Thyroid gland (tissue), 4 donors: Measurements from ENCODE around the gene LACTB. TPM values are rescaled to one million over a fixed set of nuclear protein-coding genes. Genes with fewer than 3 reads are reported as not detected.

Experiments used
- DNase-seq, 2 donors: peaks; one replicate each; pipeline ENCODE4 v3.0.0-alpha.2; 2019
- H3K27ac ChIP-seq, 3 donors: fragments of 200-600 bp; sonication (generic); 1 replicate in 2 of 3; 2 replicates in 1 of 3; pipeline ENCODE4 v1.5.1; 2016 to 2019; ENCODE audit warnings: mild to moderate bottlenecking in 1 of 3, moderate library complexity in 1 of 3
- H3K27me3 ChIP-seq: fragments of 200-600 bp; sonication (generic); one replicate; pipeline ENCODE4 v1.5.1; 2019
- H3K36me3 ChIP-seq, 2 donors: fragments of 200-600 bp; sonication (generic); one replicate each; pipeline ENCODE4 v1.5.1; 2016 to 2019
- H3K4me1 ChIP-seq, 2 donors: fragments of 200-600 bp; sonication (generic); one replicate each; pipeline ENCODE4 v1.5.1; 2017 to 2019
- H3K4me3 ChIP-seq, 3 donors: fragments of 200-600 bp; sonication (generic); replicated peaks in 1 of 3; 1 replicate in 2 of 3; 2 replicates in 1 of 3; pipeline ENCODE4 v1.5.1; 2016; ENCODE audit warnings: mild to moderate bottlenecking in 1 of 3
- H3K9me3 ChIP-seq: fragments of 200-600 bp; sonication (generic); one replicate; pipeline ENCODE4 v1.5.1; 2017
- POLR2A ChIP-seq, 2 donors: fragments of 450-650 bp; IDR thresholded peaks; one replicate each; pipeline ENCODE4 v1.6.1; 2017; ENCODE audit warnings: antibody characterized with exemption in 2 of 2, mild to moderate bottlenecking in 2 of 2, moderate library complexity in 1 of 2
- WGBS, 2 donors: methylation state at CpG; one replicate each; pipeline ENCODE4 v1.1.5; 2017; 5-methylcytosine and 5-hydroxymethylcytosine counted together
- intact Hi-C: fragments of 100-400 bp; cut with DNase I; formaldehyde crosslinking; loops from one replicate; pipeline ENCODE4 v1.15.1; 2023
- total RNA-seq, 4 donors: library from RNA; depleted of rRNA; stranded (reverse); fragments of >200 nt; gene quantifications; one replicate each; pipeline ENCODE4 v1.2.3, GENCODE V29; 2016
- TF ChIP-seq, protein P1 (sequence below), 6 experiments: fragments of 200-600 bp in 3 of 6; fragments of 450-650 bp in 3 of 6; sonication (generic) in 3 of 6; IDR thresholded peaks; one replicate each; pipeline ENCODE4 v1.5.1; 2016 to 2019; ENCODE audit warnings: antibody characterized with exemption in 6 of 6, mild to moderate bottlenecking in 2 of 6, inconsistent platforms in 1 of 6, moderate library complexity in 1 of 6

LACTB gene
- total RNA-seq, 4 donors from 2014 or later = 8.9 to 25.9 (median 12.1) TPM

DNA sequence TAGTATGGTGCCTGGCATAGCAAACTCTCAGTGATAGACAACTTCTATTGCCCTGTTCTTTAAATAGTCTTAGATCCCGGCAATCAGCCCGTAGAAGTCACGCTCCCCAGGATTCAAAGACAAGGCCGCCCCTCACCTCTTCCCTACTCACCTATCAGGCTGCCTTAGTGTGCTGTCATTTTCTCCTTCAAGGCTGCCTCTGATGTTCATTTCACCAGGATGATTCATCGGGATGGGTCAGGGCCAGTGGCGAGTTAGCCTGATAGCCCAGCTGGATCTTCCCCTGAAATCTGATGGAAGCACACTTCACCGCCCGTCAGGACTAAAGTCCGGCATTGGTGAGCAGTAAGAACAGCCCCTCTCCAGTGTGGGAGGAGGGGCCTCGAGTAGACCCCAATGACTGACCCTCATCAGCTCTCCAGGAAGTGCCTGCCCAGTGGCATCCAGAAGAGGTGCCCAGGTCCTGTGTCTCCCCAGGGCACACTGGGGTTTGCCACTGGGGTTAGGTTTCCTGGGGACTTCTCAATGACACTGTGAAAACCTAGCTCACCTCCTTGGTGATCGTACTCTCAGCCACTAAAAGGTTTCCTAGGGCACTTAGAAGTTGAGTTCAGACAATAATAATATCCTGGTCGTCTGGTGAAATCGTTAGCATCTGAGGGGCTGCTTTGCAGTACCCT, 41.6 kb upstream of the LACTB start:
- H3K9me3 ChIP-seq = no peaks in the 10 kb centered on the region
- H3K4me3 ChIP-seq = no peak overlapping the region
- TF ChIP-seq POLR2A (IDR thresholded peaks at IDR 0.05) = no peak
- TF ChIP-seq, protein P1, sequence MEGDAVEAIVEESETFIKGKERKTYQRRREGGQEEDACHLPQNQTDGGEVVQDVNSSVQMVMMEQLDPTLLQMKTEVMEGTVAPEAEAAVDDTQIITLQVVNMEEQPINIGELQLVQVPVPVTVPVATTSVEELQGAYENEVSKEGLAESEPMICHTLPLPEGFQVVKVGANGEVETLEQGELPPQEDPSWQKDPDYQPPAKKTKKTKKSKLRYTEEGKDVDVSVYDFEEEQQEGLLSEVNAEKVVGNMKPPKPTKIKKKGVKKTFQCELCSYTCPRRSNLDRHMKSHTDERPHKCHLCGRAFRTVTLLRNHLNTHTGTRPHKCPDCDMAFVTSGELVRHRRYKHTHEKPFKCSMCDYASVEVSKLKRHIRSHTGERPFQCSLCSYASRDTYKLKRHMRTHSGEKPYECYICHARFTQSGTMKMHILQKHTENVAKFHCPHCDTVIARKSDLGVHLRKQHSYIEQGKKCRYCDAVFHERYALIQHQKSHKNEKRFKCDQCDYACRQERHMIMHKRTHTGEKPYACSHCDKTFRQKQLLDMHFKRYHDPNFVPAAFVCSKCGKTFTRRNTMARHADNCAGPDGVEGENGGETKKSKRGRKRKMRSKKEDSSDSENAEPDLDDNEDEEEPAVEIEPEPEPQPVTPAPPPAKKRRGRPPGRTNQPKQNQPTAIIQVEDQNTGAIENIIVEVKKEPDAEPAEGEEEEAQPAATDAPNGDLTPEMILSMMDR (IDR thresholded peaks at IDR 0.05) = no peak
- H3K4me1 ChIP-seq = peaks cover 0 to 11% of the 10 kb centered on the region in 2 donors
- 83 to 86% methylated on average over 9 to 13 of the region's 13 CpGs for WGBS, 2 donors
- no peak for DNase-seq
- no peaks in the 10 kb centered on the region for H3K27me3 ChIP-seq
- intact Hi-C loops = no loop called here
- no peaks in the 10 kb centered on the region for H3K36me3 ChIP-seq
- H3K27ac ChIP-seq = no peak overlapping the region

DNA sequence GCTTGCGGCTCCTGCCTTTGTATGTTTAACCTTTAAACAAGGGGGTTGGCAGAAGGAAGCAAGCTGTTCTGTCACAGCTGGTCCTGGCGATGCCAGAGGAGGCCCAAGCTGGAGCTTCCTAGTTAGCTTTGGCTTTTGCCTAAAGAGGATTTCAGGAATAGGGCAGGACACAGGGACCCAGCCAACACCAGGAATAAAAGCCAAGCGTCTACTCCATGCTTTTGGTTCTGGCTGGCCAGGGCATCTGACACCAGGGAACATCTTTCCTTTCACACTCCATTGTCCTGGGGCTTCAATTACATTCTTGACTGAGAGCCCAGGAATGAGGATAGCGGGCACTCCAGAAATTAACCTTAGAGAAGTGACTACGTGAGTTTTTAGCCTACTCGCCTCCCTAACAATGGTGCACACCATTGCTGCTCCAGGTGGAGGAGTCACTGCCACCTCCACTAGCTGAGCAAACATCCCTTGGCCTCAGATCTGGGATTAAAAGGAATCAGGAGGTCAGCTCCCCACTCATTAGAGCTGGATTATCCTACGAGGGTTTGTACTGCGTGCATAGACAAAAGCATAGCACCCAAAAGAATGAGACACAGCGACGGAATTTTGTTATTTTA, 40.9 kb upstream of the LACTB start:
- no peak for DNase-seq
- intact Hi-C loops = no loop called here
- peaks cover 0 to 5% of the 10 kb centered on the region in 2 donors for H3K4me1 ChIP-seq
- no peaks in the 10 kb centered on the region for H3K36me3 ChIP-seq
- TF ChIP-seq POLR2A (IDR thresholded peaks at IDR 0.05) = no peak
- TF ChIP-seq, protein P1 (IDR thresholded peaks at IDR 0.05) = no peak
- H3K9me3 ChIP-seq = no peaks in the 10 kb centered on the region
- WGBS, 2 donors = 79 to 94% methylated on average over 9 to 10 of the region's 10 CpGs
- no peaks in the 10 kb centered on the region for H3K27me3 ChIP-seq
- no peak overlapping the region for H3K4me3 ChIP-seq
- H3K27ac ChIP-seq = no peak overlapping the region

DNA sequence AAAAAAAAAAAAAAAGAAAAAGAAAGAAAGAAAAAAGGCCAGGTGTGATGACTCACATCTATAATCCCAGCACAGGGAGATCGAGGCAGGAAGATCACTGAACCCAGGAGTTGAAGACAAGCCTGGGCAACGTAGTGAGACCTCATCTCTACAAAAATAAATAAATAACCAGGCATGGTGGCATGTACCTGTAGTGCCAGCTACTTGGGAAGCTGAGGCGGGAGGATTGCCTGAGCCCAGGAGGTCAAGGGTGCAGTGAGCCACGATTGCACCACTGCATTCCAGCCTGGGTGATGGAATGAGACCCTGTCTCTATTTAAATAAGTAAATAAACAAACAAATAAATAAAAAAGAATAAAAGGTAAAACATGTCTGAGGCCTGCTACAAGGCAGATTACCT, 39.3 kb upstream of the LACTB start:
- no peak overlapping the region for H3K27ac ChIP-seq
- no peak for DNase-seq
- intact Hi-C loops = no loop called here
- no peak overlapping the region for H3K4me3 ChIP-seq
- 86 to 87% methylated on average over 4 of the region's 4 CpGs for WGBS, 2 donors
- no peak for TF ChIP-seq POLR2A (IDR thresholded peaks at IDR 0.05)
- TF ChIP-seq, protein P1 (IDR thresholded peaks at IDR 0.05) = no peak
- H3K4me1 ChIP-seq = no peaks in the 10 kb centered on the region
- H3K9me3 ChIP-seq = no peaks in the 10 kb centered on the region
- H3K27me3 ChIP-seq = no peaks in the 10 kb centered on the region
- no peaks in the 10 kb centered on the region for H3K36me3 ChIP-seq

DNA sequence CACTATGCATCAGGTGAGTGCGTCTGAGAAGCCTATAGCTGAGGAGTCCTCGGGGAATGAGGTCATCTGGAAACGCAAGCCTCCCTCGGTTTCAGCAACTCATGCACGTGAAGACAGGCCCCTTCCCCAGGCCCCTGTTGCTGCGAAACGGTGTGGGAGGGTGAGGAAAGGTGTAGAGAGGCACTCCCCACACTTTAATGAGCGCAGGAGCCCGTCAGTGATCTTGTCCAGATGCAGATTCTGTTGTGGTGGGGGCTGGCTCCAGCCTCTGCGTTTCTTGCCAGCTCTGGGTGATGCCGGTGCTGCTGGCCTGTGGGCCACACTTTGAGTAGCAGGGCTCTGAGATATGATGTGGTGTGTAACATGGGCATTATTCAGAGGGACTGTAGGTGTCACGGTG, 38.6 kb upstream of the LACTB start:
- no peaks in the 10 kb centered on the region for H3K9me3 ChIP-seq
- peaks cover under 1 to 3% of the 10 kb centered on the region in 2 donors for H3K4me1 ChIP-seq
- DNase-seq = no peak
- H3K36me3 ChIP-seq = no peaks in the 10 kb centered on the region
- intact Hi-C loops = no loop called here
- 77 to 82% methylated on average over 12 of the region's 12 CpGs for WGBS, 2 donors
- TF ChIP-seq, protein P1 (IDR thresholded peaks at IDR 0.05) = no peak
- no peak for TF ChIP-seq POLR2A (IDR thresholded peaks at IDR 0.05)
- H3K4me3 ChIP-seq = no peak overlapping the region
- no peak overlapping the region for H3K27ac ChIP-seq
- H3K27me3 ChIP-seq = no peaks in the 10 kb centered on the region

DNA sequence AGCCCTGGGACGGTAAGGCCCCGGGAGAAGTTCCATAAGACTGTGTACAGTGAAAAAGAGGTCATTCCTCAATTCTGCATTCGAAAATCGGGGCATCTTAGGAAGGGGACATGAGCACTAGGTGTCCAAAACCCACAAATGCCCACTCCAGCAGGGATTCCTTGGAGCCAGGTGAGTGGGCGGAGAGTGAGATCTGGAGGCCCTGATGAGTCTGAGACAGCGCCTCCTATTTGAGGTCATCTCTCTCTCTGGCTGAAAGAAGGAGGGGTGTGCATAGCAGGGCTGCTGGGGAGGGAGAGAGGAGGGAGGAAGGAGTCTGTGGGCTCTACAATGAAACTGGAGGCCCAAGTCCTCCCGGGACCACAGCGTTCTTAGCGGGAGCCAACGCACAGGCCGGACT, 38.1 kb upstream of the LACTB start:
- no peak for DNase-seq
- H3K9me3 ChIP-seq = no peaks in the 10 kb centered on the region
- WGBS, 2 donors = 88 to 90% methylated on average over 11 of the region's 11 CpGs
- no peaks in the 10 kb centered on the region for H3K36me3 ChIP-seq
- H3K27me3 ChIP-seq = no peaks in the 10 kb centered on the region
- H3K4me3 ChIP-seq = no peak overlapping the region
- intact Hi-C loops = no loop called here
- no peak overlapping the region for H3K27ac ChIP-seq
- peaks cover 6 to 8% of the 10 kb centered on the region in 2 donors for H3K4me1 ChIP-seq
- no peak for TF ChIP-seq POLR2A (IDR thresholded peaks at IDR 0.05)
- TF ChIP-seq, protein P1 (IDR thresholded peaks at IDR 0.05) = no peak
